H1 (cell line): ENCODE results near the gene BPHL. TPM values are rescaled to one million over a fixed set of nuclear protein-coding genes. Genes with fewer than 3 reads are reported as not detected.

ENCODE experiments used
- CTCF ChIA-PET: fragments of 300-600 bp; sonication (Branson Sonifier 250); formaldehyde crosslinking; loops from one replicate; lab custom pipeline; 2021; ENCODE audit not compliant: partially characterized antibody; lab: Charles Lee
- POLR2A ChIA-PET: fragments of 300-600 bp; sonication (Branson Sonifier 250); formaldehyde crosslinking; loops from one replicate; lab custom pipeline; 2021; ENCODE audit warnings: inconsistent platforms; ENCODE audit not compliant: partially characterized antibody; lab: Charles Lee
- DNase-seq, 2 experiments: peaks; one replicate each; pipeline versions ENCODE4 v3.0.0 to v3.0.0-alpha.2; 2010 to 2022; ENCODE audit warnings: low spot score in 2 of 2, low read depth in 1 of 2, mixed read lengths in 1 of 2
- FAIRE-seq: peaks from 2 replicates; lab custom pipeline; 2011; peaks lifted over from hg19 to GRCh38; lab: Jason Lieb, UNC
- H2AFZ ChIP-seq: 2 replicates; pipeline ENCODE4 v1.8.1; 2012; ENCODE audit warnings: low read length, inconsistent platforms
- H2AK5ac ChIP-seq: 2 replicates; pipeline ENCODE4 v1.6.1; 2013; ENCODE audit warnings: low read depth, low read length
- H2BK120ac ChIP-seq: replicated peaks from 2 replicates; pipeline ENCODE3; 2013; ENCODE audit warnings: low read depth, low read length, inconsistent platforms
- H2BK12ac ChIP-seq: 2 replicates; pipeline ENCODE4 v1.6.1; 2013; ENCODE audit warnings: low read depth, low read length
- H2BK15ac ChIP-seq: 2 replicates; pipeline ENCODE4 v1.6.1; 2013; ENCODE audit warnings: low read length
- H2BK20ac ChIP-seq: 2 replicates; pipeline ENCODE4 v1.6.1; 2013; ENCODE audit warnings: low read length
- H2BK5ac ChIP-seq: 2 replicates; pipeline ENCODE4 v1.6.1; 2013; ENCODE audit warnings: low read depth, low read length
- H3K14ac ChIP-seq: 2 replicates; pipeline ENCODE4 v1.6.1; 2013; ENCODE audit warnings: inconsistent platforms; ENCODE audit not compliant: insufficient read length
- H3K18ac ChIP-seq: 2 replicates; pipeline ENCODE4 v1.6.1; 2013; ENCODE audit warnings: low read length; ENCODE audit errors: extremely low read depth
- H3K23ac ChIP-seq: 2 replicates; pipeline ENCODE4 v1.6.1; 2013; ENCODE audit warnings: inconsistent platforms; ENCODE audit not compliant: insufficient read length
- H3K23me2 ChIP-seq: 2 replicates; pipeline ENCODE4 v1.6.1; 2013; ENCODE audit warnings: low read depth, low read length
- H3K27ac ChIP-seq: 2 replicates; pipeline ENCODE4 v1.6.1; 2011; ENCODE audit warnings: low read depth, low read length, inconsistent platforms
- H3K27me3 ChIP-seq, 4 experiments: replicated peaks in 1 of 4; 1 replicate in 1 of 4; 2 replicates in 3 of 4; pipeline versions ENCODE4 v1.6.1 to v1.8.1; 2011 to 2013; ENCODE audit warnings: low read length in 3 of 4, mild to moderate bottlenecking in 3 of 4, inconsistent platforms in 2 of 4, mixed read lengths in 2 of 4, moderate library complexity in 1 of 4; ENCODE audit not compliant: control insufficient read depth in 3 of 4, insufficient read depth in 3 of 4; ENCODE audit errors: extremely low read depth in 1 of 4
- H3K36me3 ChIP-seq, 4 experiments: 2 replicates each; pipeline versions ENCODE4 v1.6.1 to v1.8.1; 2011 to 2013; ENCODE audit warnings: mild to moderate bottlenecking in 4 of 4, low read length in 3 of 4, moderate library complexity in 2 of 4, control low read depth in 1 of 4, inconsistent platforms in 1 of 4; ENCODE audit not compliant: insufficient read depth in 4 of 4, control insufficient read depth in 2 of 4
- H3K4ac ChIP-seq: replicated peaks from 2 replicates; pipeline ENCODE3; 2013; ENCODE audit warnings: low read length, low read depth, mixed read lengths, inconsistent platforms; ENCODE audit not compliant: insufficient read length
- H3K4me1 ChIP-seq, 4 experiments: replicated peaks in 1 of 4; 1 replicate in 1 of 4; 2 replicates in 3 of 4; pipeline versions ENCODE4 v1.6.1 to v1.8.1; 2011 to 2013; ENCODE audit warnings: low read length in 3 of 4, inconsistent platforms in 2 of 4, mixed read lengths in 1 of 4; ENCODE audit not compliant: insufficient read depth in 4 of 4, control insufficient read depth in 3 of 4
- H3K4me2 ChIP-seq, 2 experiments: 2 replicates each; pipeline versions ENCODE4 v1.6.1 to v1.8.1; 2011 to 2013; ENCODE audit warnings: low read depth in 2 of 2, low read length in 2 of 2, control low read depth in 1 of 2, inconsistent platforms in 1 of 2, mild to moderate bottlenecking in 1 of 2; ENCODE audit not compliant: insufficient read depth in 1 of 2
- H3K4me3 ChIP-seq, 4 experiments: fragments of 200-600, 300-600 bp in 1 of 4; sonication (generic), shearing (Covaris generic), sonication (Bioruptor Twin) in 1 of 4; 2 replicates each; pipeline versions ENCODE4 v1.5.1 to v1.8.1; 2011 to 2016; ENCODE audit warnings: low read length in 4 of 4, low read depth in 3 of 4, control low read depth in 2 of 4, inconsistent platforms in 2 of 4, mild to moderate bottlenecking in 2 of 4, mixed read lengths in 1 of 4, moderate library complexity in 1 of 4; ENCODE audit not compliant: insufficient read depth in 2 of 4; ENCODE audit errors: extremely low read depth in 1 of 4
- H3K56ac ChIP-seq: replicated peaks from 2 replicates; pipeline ENCODE3; 2013; ENCODE audit warnings: low read depth, mild to moderate bottlenecking, mixed read lengths, low read length, inconsistent platforms; ENCODE audit not compliant: insufficient read length
- H3K79me1 ChIP-seq: 2 replicates; pipeline ENCODE4 v1.6.1; 2013; ENCODE audit warnings: low read depth, low read length, control low read depth
- H3K79me2 ChIP-seq, 2 experiments: 2 replicates each; pipeline versions ENCODE4 v1.6.1 to v1.8.1; 2012 to 2013; ENCODE audit warnings: low read length in 2 of 2, mild to moderate bottlenecking in 2 of 2, inconsistent platforms in 1 of 2; ENCODE audit not compliant: insufficient read depth in 2 of 2, control insufficient read depth in 1 of 2
- H3K9ac ChIP-seq, 4 experiments: replicated peaks in 1 of 4; 1 replicate in 1 of 4; 2 replicates in 3 of 4; pipeline versions ENCODE4 v1.6.1 to v1.8.1; 2011 to 2013; ENCODE audit warnings: low read depth in 3 of 4, low read length in 3 of 4, control low read depth in 2 of 4, mild to moderate bottlenecking in 2 of 4, moderate library complexity in 2 of 4, inconsistent platforms in 1 of 4; ENCODE audit errors: extremely low read depth in 1 of 4
- H3K9me3 ChIP-seq, 2 experiments: 2 replicates each; pipeline versions ENCODE4 v1.6.1 to v1.8.1; 2012 to 2013; ENCODE audit warnings: mild to moderate bottlenecking in 2 of 2, moderate library complexity in 2 of 2, control low read depth in 1 of 2, inconsistent platforms in 1 of 2, low read depth in 1 of 2, low read length in 1 of 2, mixed read lengths in 1 of 2; ENCODE audit not compliant: insufficient read depth in 2 of 2
- H4K20me1 ChIP-seq, 2 experiments: replicated peaks in 1 of 2; 2 replicates each; pipeline versions ENCODE3 to v1.8.1; 2011 to 2013; ENCODE audit warnings: inconsistent platforms in 2 of 2, low read length in 2 of 2, mild to moderate bottlenecking in 1 of 2; ENCODE audit not compliant: insufficient read depth in 2 of 2, control insufficient read depth in 1 of 2
- H4K5ac ChIP-seq: 2 replicates; pipeline ENCODE4 v1.6.1; 2013; ENCODE audit warnings: low read length, low read depth, mixed read lengths, inconsistent platforms; ENCODE audit not compliant: insufficient read length
- H4K8ac ChIP-seq: 2 replicates; pipeline ENCODE4 v1.8.0; 2013; ENCODE audit warnings: mild to moderate bottlenecking, moderate library complexity, low read length, inconsistent platforms; ENCODE audit not compliant: insufficient read depth; ENCODE audit errors: extremely low read depth
- H4K91ac ChIP-seq: replicated peaks from 2 replicates; pipeline ENCODE3; 2013; ENCODE audit warnings: low read length, mixed read lengths, inconsistent platforms; ENCODE audit not compliant: insufficient read length
- BACH1 ChIP-seq: IDR thresholded peaks from 2 replicates; pipeline ENCODE4 v1.6.1; 2012; ENCODE audit warnings: low read length, improper control_type of control experiment
- CBX5 ChIP-seq: fragments of 300-800, 300-1000 bp; sonication (generic); IDR thresholded peaks from 2 replicates; pipeline ENCODE4 v1.7.1; 2016; ENCODE audit warnings: antibody characterized with exemption, low read length, low read depth
- CEBPB ChIP-seq: IDR thresholded peaks from 2 replicates; pipeline ENCODE4 v1.6.1; 2012; ENCODE audit warnings: low read depth, low read length
- CHD2 ChIP-seq: IDR thresholded peaks from 2 replicates; pipeline ENCODE4 v1.6.1; 2012; ENCODE audit warnings: low read length, improper control_type of control experiment
- CREB1 ChIP-seq: IDR thresholded peaks from 2 replicates; pipeline ENCODE4 v1.6.1; 2012; ENCODE audit warnings: inconsistent platforms
- CTBP2 ChIP-seq: IDR thresholded peaks from 2 replicates; pipeline ENCODE4 v1.7.0; 2011; ENCODE audit warnings: borderline replicate concordance, mild to moderate bottlenecking, moderate library complexity, mixed read lengths, low read length; ENCODE audit not compliant: insufficient read depth, insufficient read length
- EP300 ChIP-seq, 2 experiments: IDR thresholded peaks; 1 replicate in 1 of 2; 2 replicates in 1 of 2; pipeline ENCODE4 v1.6.1; 2011 to 2012; ENCODE audit warnings: low read depth in 2 of 2, low read length in 2 of 2, mild to moderate bottlenecking in 2 of 2, borderline replicate concordance in 1 of 2, inconsistent platforms in 1 of 2, moderate library complexity in 1 of 2
- GTF2F1 ChIP-seq: IDR thresholded peaks from 2 replicates; pipeline ENCODE4 v1.6.1; 2012; ENCODE audit warnings: low read depth, low read length, improper control_type of control experiment, borderline replicate concordance
- KDM5A ChIP-seq: fragments of 200-600 bp; IDR thresholded peaks from 2 replicates; pipeline ENCODE4 v1.7.1; 2012; ENCODE audit warnings: mild to moderate bottlenecking, low read length, inconsistent platforms, mixed read lengths
- MAFK ChIP-seq: IDR thresholded peaks from 2 replicates; pipeline ENCODE4 v1.6.1; 2012; ENCODE audit warnings: low read depth, mild to moderate bottlenecking, improper control_type of control experiment, low read length
- PHF8 ChIP-seq: fragments of 200-600 bp; sonication (generic); conservative IDR thresholded peaks from 2 replicates; pipeline ENCODE4 v1.7.1; 2012; ENCODE audit warnings: low read depth, mild to moderate bottlenecking, inconsistent platforms, low read length, moderate library complexity
- RNF2 ChIP-seq: fragments of 200-900, 300-1000 bp; sonication (generic); IDR thresholded peaks from 2 replicates; pipeline ENCODE4 v1.7.1; 2016; ENCODE audit warnings: borderline replicate concordance, low read depth, mild to moderate bottlenecking, antibody characterized with exemption, low read length; ENCODE audit not compliant: poor library complexity, severe bottlenecking; ENCODE audit errors: missing control alignments
- SP1 ChIP-seq: IDR thresholded peaks from 2 replicates; pipeline ENCODE4 v1.6.1; 2011; ENCODE audit warnings: low read depth, low read length
- TAF1 ChIP-seq: IDR thresholded peaks from 2 replicates; pipeline ENCODE4 v1.6.1; 2011; ENCODE audit warnings: mild to moderate bottlenecking, low read depth, low read length
- WGBS, 2 experiments: shearing (Covaris generic) in 1 of 2; methylation state at CpG; one replicate each; pipeline versions ENCODE4 v1.1.6 to v1.1.7; 2013 to 2015; ENCODE audit warnings: low lambda C conversion rate in 2 of 2, mixed read lengths in 2 of 2, inconsistent platforms in 1 of 2, low coverage in 1 of 2, missing lambda C conversion rate in 1 of 2; ENCODE audit not compliant: insufficient replicate concordance in 2 of 2, insufficient coverage in 1 of 2, insufficient read length in 1 of 2; ENCODE audit errors: extremely low coverage in 1 of 2, missing lambda C conversion rate in 1 of 2; 5-methylcytosine and 5-hydroxymethylcytosine counted together
- polyA plus RNA-seq, 7 experiments: library from polyadenylated mRNA; depleted of rRNA in 3 of 7; stranded (reverse) in 5 of 7; unstranded in 2 of 7; fragments of >200 nt in 5 of 7; fragments of 200-250 nt in 2 of 7; gene quantifications; 1 replicate in 5 of 7; 2 replicates in 1 of 7; 4 replicates in 1 of 7; pipeline versions ENCODE4 v1.2.1 to v1.2.3, GENCODE V29; 2011 to 2013; ENCODE audit warnings: missing spikeins in 2 of 7, mixed read lengths in 2 of 7
- total RNA-seq: library from RNA; stranded (reverse); fragmentation: NEBNext Ultra II Directional; extraction: Animal tissue kit (Norgen Biotek cat#: 25700); gene quantifications from 2 replicates; pipeline ENCODE4 v1.2.1, GENCODE V29; 2021

Gene BPHL
- total and polyA plus RNA-seq, 2 of the 8 experiments (the other 6 are each of a cell fraction or from before 2014, with no cell fraction given): 24.4 to 36.4 TPM

DNA sequence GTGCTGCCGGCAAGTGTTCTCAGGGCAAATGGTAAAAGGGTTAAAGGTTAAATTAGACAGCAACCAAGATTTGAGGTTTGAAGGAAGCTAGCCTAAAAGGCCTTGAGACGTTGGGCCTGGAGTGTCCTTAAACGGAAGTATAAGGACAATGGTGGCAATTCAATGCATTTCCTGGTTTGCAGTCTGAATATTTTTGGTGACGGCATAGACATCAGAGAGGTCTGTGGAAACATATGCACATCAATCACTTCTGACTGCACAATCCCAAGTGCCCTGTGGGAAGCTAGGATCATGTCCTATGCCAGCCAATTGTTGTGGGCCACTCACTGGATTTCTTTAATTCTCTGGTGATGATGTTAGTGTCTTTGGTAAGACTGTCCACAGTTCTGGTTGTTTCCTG lies 64.6 kb downstream of the BPHL start:
- Histone ChIP-seq H2AFZ (no peak overlapping the region), H2BK120ac (no peak overlapping the region), H4K5ac (no peak overlapping the region), H3K4ac (no peak overlapping the region), H4K20me1 (no peaks in the 10 kb centered on the region), H2BK5ac (no peak overlapping the region), H3K9me3 (no peaks in the 10 kb centered on the region; a peak in 1 of 4 replicates), H2BK12ac (no peak overlapping the region), H3K4me1 (no peaks in the 10 kb centered on the region), H3K56ac (no peak overlapping the region), H3K4me3 (no peak overlapping the region), H3K27me3 (peaks cover 0 to 2% (median 0%) of the 10 kb centered on the region in 4 experiments; a peak in 1 of 7 replicates), H3K18ac (no peak overlapping the region), H3K27ac (no peak overlapping the region), H3K9ac (no peak overlapping the region), H3K36me3 (no peaks in the 10 kb centered on the region), H3K4me2 (no peak overlapping the region), H4K91ac (no peak overlapping the region), H3K14ac (no peak overlapping the region), H2BK15ac (no peak overlapping the region), H3K79me1 (no peaks in the 10 kb centered on the region), H4K8ac (no peak overlapping the region), H2BK20ac (no peak overlapping the region), H3K79me2 (no peaks in the 10 kb centered on the region), H2AK5ac (no peak overlapping the region), H3K23ac (no peak overlapping the region), H3K23me2 (no peaks in the 10 kb centered on the region)
- POLR2A ChIA-PET: interaction anchor here (1.3 kb wide), 1 partner anchor 11 kb away, joined by 4 read pairs; no protein-coding TSS in a partner anchor
- CTCF ChIA-PET: interaction anchor here (0.6 to 2.5 kb wide), 4 partner anchors 9 to 69 kb away, joined by 3 to 13 read pairs (median 4); no protein-coding TSS in a partner anchor
- 87% methylated on average over 4 of the region's 4 CpGs; no CpG with 5 or more reads in 1 of the 2 experiments for WGBS, 2 experiments
- DNase-seq: no peak
- FAIRE-seq: no peak
- no peak for TF ChIP-seq GTF2F1
- TF ChIP-seq CEBPB: no peak
- no peak for TF ChIP-seq KDM5A
- TF ChIP-seq BACH1: no peak
- TF ChIP-seq MAFK: no peak
- TF ChIP-seq SP1: no peak
- no peak for TF ChIP-seq CHD2
- TF ChIP-seq CTBP2: no peak
- TF ChIP-seq TAF1: no peak
- TF ChIP-seq RNF2: no peak
- TF ChIP-seq EP300 (IDR thresholded peaks at IDR 0.05; ENCODE audit: borderline replicate concordance in 1 of 2, low read depth in 2 of 2, low read length in 2 of 2): no peak
- no peak for TF ChIP-seq CREB1
- TF ChIP-seq CBX5: no peak
- no peak for TF ChIP-seq PHF8
